Skin of body (tissue), 2 donors: Measurements from ENCODE around the gene USP21. TPM values are rescaled to one million over a fixed set of nuclear protein-coding genes. Genes with fewer than 3 reads are reported as not detected.
A peak's percentile ranks its signal among the peaks of the same experiment; 100 is the strongest.

Source experiments
- DNase-seq: peaks from one replicate; lab custom pipeline; 2025; lab: John Stamatoyannopoulos, UW
- total RNA-seq: library from RNA; depleted of rRNA; stranded (reverse); fragments of >200 nt; gene quantifications from one replicate; pipeline ENCODE4 v1.2.3, GENCODE V29; 2014

USP21 gene
- total RNA-seq, 1 donor from 2014 or later: 8.4 TPM

- no peak for DNase-seq
Observed at GRCh38 chr1:161133220-161133740, 26.0 kb upstream of the USP21 start.

- no peak for DNase-seq
Observed at GRCh38 chr1:161137881-161138280, 21.4 kb upstream of the USP21 start.

- DNase-seq: no peak
Observed at GRCh38 chr1:161138431-161138830, 20.9 kb upstream of the USP21 start.

- DNase-seq: peak; percentile 19
Observed at GRCh38 chr1:161139766-161140165, 19.5 kb upstream of the USP21 start.

- no peak for DNase-seq
Observed at GRCh38 chr1:161140755-161141400, 18.4 kb upstream of the USP21 start.

GRCh38 chr1:161145832-161146231 is 13.5 kb upstream of the USP21 start:
- no peak for DNase-seq

- DNase-seq: no peak
Observed at GRCh38 chr1:161153176-161153575, 6.1 kb upstream of the USP21 start.

GRCh38 chr1:161153682-161154337 is 5.5 kb upstream of the USP21 start, which contains the start of gene UFC1:
Gene UFC1, plus strand, starts transcription at chr1:161153978. Its CDS starts 20 bp downstream, at chr1:161153998.
- DNase-seq: peak; percentile 89

GRCh38 chr1:161157867-161158266 is 1.4 kb upstream of the USP21 start:
- DNase-seq: no peak

- no peak for DNase-seq
Observed at GRCh38 chr1:161158316-161159010, 837 bp upstream of the USP21 start.

- no peak for DNase-seq
Observed at GRCh38 chr1:161159913-161160243, 578 bp downstream of the USP21 start.

GRCh38 chr1:161160671-161161145 is 1.4 kb downstream of the USP21 start:
- DNase-seq: no peak

- no peak for DNase-seq
Observed at GRCh38 chr1:161161652-161162051, 2.4 kb downstream of the USP21 start.

GRCh38 chr1:161162052-161162451 is 2.8 kb downstream of the USP21 start:
- DNase-seq: no peak

- no peak for DNase-seq
Observed at GRCh38 chr1:161162806-161163205, 3.5 kb downstream of the USP21 start.

- no peak for DNase-seq
Observed at GRCh38 chr1:161163793-161164192, 4.5 kb downstream of the USP21 start.

- DNase-seq: no peak
Observed at GRCh38 chr1:161164901-161165610, 5.8 kb downstream of the USP21 start.

- peak; percentile 98 for DNase-seq
Observed at GRCh38 chr1:161165742-161166668, 6.7 kb downstream of the USP21 start, which contains the start of gene PPOX. Gene PPOX, plus strand, starts transcription at chr1:161166426. Its CDS starts 422 bp downstream, at chr1:161166848.

- DNase-seq: no peak
Observed at GRCh38 chr1:161166669-161167548, 7.6 kb downstream of the USP21 start.
